Measurements from ENCODE around the gene ARHGEF7. TPM values are rescaled to one million over a fixed set of nuclear protein-coding genes. Genes with fewer than 3 reads are reported as not detected.
"Not testable (repeated sequence)": the region's sequence is repeated elsewhere in the genome, so short reads cannot be mapped to it uniquely, and the experiment has no call there.

The ARHGEF7 gene, protein sequence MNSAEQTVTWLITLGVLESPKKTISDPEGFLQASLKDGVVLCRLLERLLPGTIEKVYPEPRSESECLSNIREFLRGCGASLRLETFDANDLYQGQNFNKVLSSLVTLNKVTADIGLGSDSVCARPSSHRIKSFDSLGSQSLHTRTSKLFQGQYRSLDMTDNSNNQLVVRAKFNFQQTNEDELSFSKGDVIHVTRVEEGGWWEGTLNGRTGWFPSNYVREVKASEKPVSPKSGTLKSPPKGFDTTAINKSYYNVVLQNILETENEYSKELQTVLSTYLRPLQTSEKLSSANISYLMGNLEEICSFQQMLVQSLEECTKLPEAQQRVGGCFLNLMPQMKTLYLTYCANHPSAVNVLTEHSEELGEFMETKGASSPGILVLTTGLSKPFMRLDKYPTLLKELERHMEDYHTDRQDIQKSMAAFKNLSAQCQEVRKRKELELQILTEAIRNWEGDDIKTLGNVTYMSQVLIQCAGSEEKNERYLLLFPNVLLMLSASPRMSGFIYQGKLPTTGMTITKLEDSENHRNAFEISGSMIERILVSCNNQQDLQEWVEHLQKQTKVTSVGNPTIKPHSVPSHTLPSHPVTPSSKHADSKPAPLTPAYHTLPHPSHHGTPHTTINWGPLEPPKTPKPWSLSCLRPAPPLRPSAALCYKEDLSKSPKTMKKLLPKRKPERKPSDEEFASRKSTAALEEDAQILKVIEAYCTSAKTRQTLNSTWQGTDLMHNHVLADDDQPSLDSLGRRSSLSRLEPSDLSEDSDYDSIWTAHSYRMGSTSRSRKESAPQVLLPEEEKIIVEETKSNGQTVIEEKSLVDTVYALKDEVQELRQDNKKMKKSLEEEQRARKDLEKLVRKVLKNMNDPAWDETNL
- total RNA-seq (ENCODE audit: unreplicated experiment) = 270 TPM
- long read RNA-seq, partial matches to known transcripts = 7 of 10 reads
- long read RNA-seq, other reads (novel, unspliced or antisense) = 3 of 10 reads

- peaks cover 10% of the 10 kb centered on the region for H3K27me3 Mint-ChIP-seq (ENCODE audit: unreplicated experiment)
Measured at GRCh38 chr13:111115061-111115964, at the start of gene ARHGEF7. ARHGEF7 (plus strand) TSS chr13:111115310; CDS start chr13:111115527, 217 bp downstream.

DNA sequence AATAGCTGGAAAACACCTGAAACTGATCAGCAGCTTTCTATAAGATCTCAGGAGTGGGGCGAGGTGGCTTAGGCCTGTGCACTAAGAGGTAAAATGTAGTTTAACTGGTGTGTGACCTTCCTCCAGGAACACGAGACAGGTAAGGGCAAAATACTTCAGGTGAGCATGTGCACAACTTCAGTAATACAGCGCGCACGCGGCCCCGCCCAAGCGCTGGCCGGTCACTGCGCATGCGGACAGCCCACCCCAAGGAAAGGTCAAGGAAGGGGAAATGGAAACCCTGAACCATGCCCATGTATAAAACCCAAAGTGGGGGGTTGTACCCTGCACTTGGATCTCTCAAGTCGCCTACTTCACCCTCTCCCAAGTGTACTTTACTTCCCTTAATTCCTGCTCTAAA is 49.4 kb upstream of the ARHGEF7 start:
- no peak for TF ChIP-seq CTCF (IDR thresholded peaks at IDR 0.05; ENCODE audit: unreplicated experiment)
- H3K27me3 Mint-ChIP-seq (ENCODE audit: unreplicated experiment) = peaks cover 4% of the 10 kb centered on the region
- no peak for DNase-seq (ENCODE audit: low spot score)
- no peak overlapping the region for H3K4me3 Mint-ChIP-seq (ENCODE audit: unreplicated experiment)
- H3K27ac Mint-ChIP-seq (ENCODE audit: unreplicated experiment) = no peak overlapping the region
- peaks cover 3% of the 10 kb centered on the region for H3K9me3 Mint-ChIP-seq (ENCODE audit: unreplicated experiment)
- peaks cover 33% of the 10 kb centered on the region for H3K4me1 Mint-ChIP-seq (ENCODE audit: unreplicated experiment)
- peaks cover 3% of the 10 kb centered on the region for H3K36me3 Mint-ChIP-seq (ENCODE audit: low read depth, unreplicated experiment)

More at GRCh38 chr13:111115061-111115964, at the start of gene ARHGEF7:
- Mint-ChIP-seq H3K4me1 (ENCODE audit: unreplicated experiment) (peaks cover 36% of the 10 kb centered on the region), H3K4me3 (ENCODE audit: unreplicated experiment) (peak within 1 kb of the TSS; percentile 99), H3K36me3 (ENCODE audit: low read depth, unreplicated experiment) (peaks cover 12% of the 10 kb centered on the region), H3K27ac (ENCODE audit: unreplicated experiment) (peak within 1 kb of the TSS; percentile 95), H3K9me3 (ENCODE audit: unreplicated experiment) (no peaks in the 10 kb centered on the region)
- peak; percentile 46 for DNase-seq (ENCODE audit: low spot score)
- TF ChIP-seq CTCF (IDR thresholded peaks at IDR 0.05; ENCODE audit: unreplicated experiment) = no peak

- H3K4me3 Mint-ChIP-seq (ENCODE audit: unreplicated experiment) = peak overlapping the region; percentile 86
- H3K4me1 Mint-ChIP-seq (ENCODE audit: unreplicated experiment) = peaks cover 33% of the 10 kb centered on the region
- H3K27me3 Mint-ChIP-seq (ENCODE audit: unreplicated experiment) = peaks cover 7% of the 10 kb centered on the region
- peak overlapping the region; percentile 84 for H3K27ac Mint-ChIP-seq (ENCODE audit: unreplicated experiment)
- DNase-seq (ENCODE audit: low spot score) = no peak
- peaks cover 9% of the 10 kb centered on the region for H3K9me3 Mint-ChIP-seq (ENCODE audit: unreplicated experiment)
- H3K36me3 Mint-ChIP-seq (ENCODE audit: low read depth, unreplicated experiment) = peaks cover 7% of the 10 kb centered on the region
- TF ChIP-seq CTCF (IDR thresholded peaks at IDR 0.05; ENCODE audit: unreplicated experiment) = no peak
Measured at GRCh38 chr13:111066544-111066943, 48.6 kb upstream of the ARHGEF7 start.

DNA sequence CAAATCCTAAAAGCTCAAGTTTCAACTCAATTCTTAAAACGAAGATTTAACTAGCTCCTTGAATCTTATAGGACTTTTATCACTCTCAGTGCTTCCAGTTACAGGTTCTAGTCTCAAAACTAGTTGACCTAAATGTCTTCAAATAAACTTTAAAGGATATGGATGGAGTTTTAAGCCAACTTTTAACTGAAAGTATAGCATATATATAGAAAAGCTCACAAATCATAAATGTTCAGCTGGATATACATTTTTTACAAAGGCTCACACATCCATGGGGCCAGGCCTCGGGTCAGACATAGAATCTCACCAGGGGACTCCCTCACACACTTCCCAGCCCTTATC is 47.1 kb upstream of the ARHGEF7 start:
- peaks cover 7% of the 10 kb centered on the region for H3K27me3 Mint-ChIP-seq (ENCODE audit: unreplicated experiment)
- no peak for DNase-seq (ENCODE audit: low spot score)
- peaks cover 9% of the 10 kb centered on the region for H3K9me3 Mint-ChIP-seq (ENCODE audit: unreplicated experiment)
- peaks cover 33% of the 10 kb centered on the region for H3K4me1 Mint-ChIP-seq (ENCODE audit: unreplicated experiment)
- no peak overlapping the region for H3K27ac Mint-ChIP-seq (ENCODE audit: unreplicated experiment)
- H3K36me3 Mint-ChIP-seq (ENCODE audit: low read depth, unreplicated experiment) = peaks cover 7% of the 10 kb centered on the region
- TF ChIP-seq CTCF (IDR thresholded peaks at IDR 0.05; ENCODE audit: unreplicated experiment) = peak; percentile 29
- H3K4me3 Mint-ChIP-seq (ENCODE audit: unreplicated experiment) = peak overlapping the region; percentile 88

DNA sequence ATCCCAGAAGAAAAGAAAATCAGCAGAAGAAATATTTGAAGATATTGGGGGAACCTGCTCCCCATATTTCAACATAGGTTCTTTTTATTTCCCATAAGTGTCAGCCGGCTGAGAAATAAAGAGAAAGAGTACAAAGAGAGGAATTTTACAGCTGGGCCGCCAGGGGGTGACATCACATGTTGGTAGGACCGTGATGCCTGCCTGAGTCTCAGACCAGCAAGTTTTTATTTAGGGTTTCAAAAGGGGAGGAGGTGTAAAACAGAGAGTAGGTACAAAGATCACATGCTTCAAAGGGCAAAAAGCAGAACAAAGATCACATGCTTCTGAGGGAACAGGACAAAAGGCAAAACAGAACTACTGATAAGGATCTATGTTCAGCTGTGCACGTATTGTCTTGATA is 44.0 kb upstream of the ARHGEF7 start:
- H3K4me3 Mint-ChIP-seq (ENCODE audit: unreplicated experiment); H3K27ac Mint-ChIP-seq (ENCODE audit: unreplicated experiment); H3K4me1 Mint-ChIP-seq (ENCODE audit: unreplicated experiment); H3K9me3 Mint-ChIP-seq (ENCODE audit: unreplicated experiment); H3K27me3 Mint-ChIP-seq (ENCODE audit: unreplicated experiment); DNase-seq (ENCODE audit: low spot score): not testable (repeated sequence)
- peaks cover 13% of the 10 kb centered on the region for H3K36me3 Mint-ChIP-seq (ENCODE audit: low read depth, unreplicated experiment)

GRCh38 chr13:111071526-111071925 is 43.6 kb upstream of the ARHGEF7 start:
- not testable (repeated sequence) for H3K4me1 Mint-ChIP-seq (ENCODE audit: unreplicated experiment); H3K4me3 Mint-ChIP-seq (ENCODE audit: unreplicated experiment); DNase-seq (ENCODE audit: low spot score); H3K27me3 Mint-ChIP-seq (ENCODE audit: unreplicated experiment); H3K9me3 Mint-ChIP-seq (ENCODE audit: unreplicated experiment); H3K27ac Mint-ChIP-seq (ENCODE audit: unreplicated experiment)
- H3K36me3 Mint-ChIP-seq (ENCODE audit: low read depth, unreplicated experiment) = peaks cover 13% of the 10 kb centered on the region

Data from endothelial cell (in vitro differentiated cells).